ENCODE results near the gene ARNT2. TPM values are rescaled to one million over a fixed set of nuclear protein-coding genes. Genes with fewer than 3 reads are reported as not detected.

ARNT2 gene
- total and polyA plus RNA-seq, 5 donors, result 3.6 to 15.9 (median 7.2) TPM

GRCh38 chr15:80480171-80480811 lies 76.1 kb downstream of the ARNT2 start:
- intact Hi-C loops (cut with DNase I), result no loop called here
- DNase-seq (peak in 1 of 3 donors; percentile 66), ATAC-seq (peak; percentile 60 to 71)
- Histone ChIP-seq H3K9me3 (ENCODE audit: control insufficient read depth, low read length) (no peaks in the 10 kb centered on the region), H3K27me3 (ENCODE audit: control insufficient read depth, insufficient read depth) (no peaks in the 10 kb centered on the region), H3K4me1 (ENCODE audit: control insufficient read depth, insufficient read depth, low read length) (peaks cover 21% of the 10 kb centered on the region), H3K4me3 (ENCODE audit: low read length) (no peak overlapping the region), H3K27ac (ENCODE audit: low read length) (peak overlapping the region; percentile 50)
- 52% methylated on average over 6 of the region's 6 CpGs for WGBS

GRCh38 chr15:80480909-80481308 lies 76.7 kb downstream of the ARNT2 start:
- peak overlapping the region; percentile 32 for H3K27ac ChIP-seq (ENCODE audit: low read length)
- ATAC-seq (peak; percentile 87 to 95), DNase-seq (peak; percentile 74 to 86 (median 79))
- 11% methylated on average over 4 of the region's 4 CpGs for WGBS
- H3K27me3 ChIP-seq (ENCODE audit: control insufficient read depth, insufficient read depth), result no peaks in the 10 kb centered on the region
- H3K4me3 ChIP-seq (ENCODE audit: low read length), result no peak overlapping the region
- H3K9me3 ChIP-seq (ENCODE audit: control insufficient read depth, low read length), result no peaks in the 10 kb centered on the region
- intact Hi-C loops (cut with DNase I), result no loop called here
- peaks cover 27% of the 10 kb centered on the region for H3K4me1 ChIP-seq (ENCODE audit: control insufficient read depth, insufficient read depth, low read length)

- ATAC-seq (no peak), DNase-seq (no peak)
- WGBS, result 58% methylated on average over 1 of the region's 1 CpG
- H3K27ac ChIP-seq (ENCODE audit: low read length), result no peak overlapping the region
- H3K9me3 ChIP-seq (ENCODE audit: control insufficient read depth, low read length), result no peaks in the 10 kb centered on the region
- H3K27me3 ChIP-seq (ENCODE audit: control insufficient read depth, insufficient read depth), result no peaks in the 10 kb centered on the region
- intact Hi-C loops (cut with DNase I), result no loop called here
- H3K4me1 ChIP-seq (ENCODE audit: control insufficient read depth, insufficient read depth, low read length), result peaks cover 27% of the 10 kb centered on the region
- H3K4me3 ChIP-seq (ENCODE audit: low read length), result no peak overlapping the region
Observed at GRCh38 chr15:80482696-80483095, 78.5 kb downstream of the ARNT2 start.

GRCh38 chr15:80483725-80484161 lies 79.6 kb downstream of the ARNT2 start:
- Histone ChIP-seq H3K27ac (ENCODE audit: low read length) (no peak overlapping the region), H3K27me3 (ENCODE audit: control insufficient read depth, insufficient read depth) (no peaks in the 10 kb centered on the region), H3K4me3 (ENCODE audit: low read length) (no peak overlapping the region), H3K4me1 (ENCODE audit: control insufficient read depth, insufficient read depth, low read length) (peaks cover 22% of the 10 kb centered on the region), H3K9me3 (ENCODE audit: control insufficient read depth, low read length) (no peaks in the 10 kb centered on the region)
- intact Hi-C loops (cut with DNase I), result no loop called here
- ATAC-seq, result no peak
- no peak for DNase-seq
- WGBS, result 41% methylated on average over 2 of the region's 2 CpGs

- Histone ChIP-seq H3K4me1 (ENCODE audit: control insufficient read depth, insufficient read depth, low read length) (peaks cover 21% of the 10 kb centered on the region), H3K4me3 (ENCODE audit: low read length) (no peak overlapping the region), H3K27me3 (ENCODE audit: control insufficient read depth, insufficient read depth) (no peaks in the 10 kb centered on the region), H3K27ac (ENCODE audit: low read length) (no peak overlapping the region), H3K9me3 (ENCODE audit: control insufficient read depth, low read length) (no peaks in the 10 kb centered on the region)
- intact Hi-C loops (cut with DNase I), result no loop called here
- no peak for ATAC-seq
- 45% methylated on average over 7 of the region's 7 CpGs for WGBS
- peak in 1 of 3 donors; percentile 59 for DNase-seq
Observed at GRCh38 chr15:80484333-80484864, 80.2 kb downstream of the ARNT2 start.

- intact Hi-C loops (cut with DNase I), result no loop called here
- no peaks in the 10 kb centered on the region for H3K27me3 ChIP-seq (ENCODE audit: control insufficient read depth, insufficient read depth)
- H3K4me1 ChIP-seq (ENCODE audit: control insufficient read depth, insufficient read depth, low read length), result peaks cover 23% of the 10 kb centered on the region
- no peak for ATAC-seq
- H3K4me3 ChIP-seq (ENCODE audit: low read length), result no peak overlapping the region
- H3K27ac ChIP-seq (ENCODE audit: low read length), result no peak overlapping the region
- H3K9me3 ChIP-seq (ENCODE audit: control insufficient read depth, low read length), result no peaks in the 10 kb centered on the region
- 79% methylated on average over 5 of the region's 5 CpGs for WGBS
- no peak for DNase-seq
Observed at GRCh38 chr15:80485370-80486164, 81.4 kb downstream of the ARNT2 start.

GRCh38 chr15:80487839-80488390 lies 83.7 kb downstream of the ARNT2 start:
- Histone ChIP-seq H3K9me3 (ENCODE audit: control insufficient read depth, low read length) (no peaks in the 10 kb centered on the region), H3K27me3 (ENCODE audit: control insufficient read depth, insufficient read depth) (no peaks in the 10 kb centered on the region), H3K4me1 (ENCODE audit: control insufficient read depth, insufficient read depth, low read length) (peaks cover 18% of the 10 kb centered on the region), H3K27ac (ENCODE audit: low read length) (no peak overlapping the region), H3K4me3 (ENCODE audit: low read length) (no peak overlapping the region)
- DNase-seq (no peak), ATAC-seq (no peak)
- WGBS, result 93% methylated on average over 4 of the region's 4 CpGs
- intact Hi-C loops (cut with DNase I), result no loop called here

GRCh38 chr15:80489030-80489594 lies 84.9 kb downstream of the ARNT2 start:
- H3K4me1 ChIP-seq (ENCODE audit: control insufficient read depth, insufficient read depth, low read length), result peaks cover 16% of the 10 kb centered on the region

GRCh38 chr15:80490431-80490990 lies 86.3 kb downstream of the ARNT2 start:
- peaks cover 14% of the 10 kb centered on the region for H3K4me1 ChIP-seq (ENCODE audit: control insufficient read depth, insufficient read depth, low read length)
- WGBS, result 95% methylated on average over 9 of the region's 9 CpGs
- no peaks in the 10 kb centered on the region for H3K9me3 ChIP-seq (ENCODE audit: control insufficient read depth, low read length)
- intact Hi-C loops (cut with DNase I), result no loop called here
- H3K27me3 ChIP-seq (ENCODE audit: control insufficient read depth, insufficient read depth), result no peaks in the 10 kb centered on the region
- ATAC-seq (no peak), DNase-seq (no peak)
- H3K4me3 ChIP-seq (ENCODE audit: low read length), result no peak overlapping the region
- no peak overlapping the region for H3K27ac ChIP-seq (ENCODE audit: low read length)

More at GRCh38 chr15:80489030-80489594, 84.9 kb downstream of the ARNT2 start:
- no peaks in the 10 kb centered on the region for H3K27me3 ChIP-seq (ENCODE audit: control insufficient read depth, insufficient read depth)
- WGBS, result 26% methylated on average over 7 of the region's 7 CpGs
- ATAC-seq, result peak; percentile 42 to 44
- peak overlapping the region; percentile 9 for H3K27ac ChIP-seq (ENCODE audit: low read length)
- intact Hi-C loops (cut with DNase I), result no loop called here
- DNase-seq, result no peak
- no peaks in the 10 kb centered on the region for H3K9me3 ChIP-seq (ENCODE audit: control insufficient read depth, low read length)
- H3K4me3 ChIP-seq (ENCODE audit: low read length), result no peak overlapping the region

- no peak for ATAC-seq
- Histone ChIP-seq H3K9me3 (ENCODE audit: control insufficient read depth, low read length) (no peaks in the 10 kb centered on the region), H3K27ac (ENCODE audit: low read length) (no peak overlapping the region), H3K27me3 (ENCODE audit: control insufficient read depth, insufficient read depth) (no peaks in the 10 kb centered on the region), H3K4me3 (ENCODE audit: low read length) (no peak overlapping the region), H3K4me1 (ENCODE audit: control insufficient read depth, insufficient read depth, low read length) (peaks cover 10% of the 10 kb centered on the region)
- intact Hi-C loops (cut with DNase I), result no loop called here
- WGBS, result 77% methylated on average over 7 of the region's 7 CpGs
- DNase-seq, result no peak
Observed at GRCh38 chr15:80491163-80491847, 87.1 kb downstream of the ARNT2 start.

Data from right cardiac atrium (tissue), 5 donors.